IgD-negative memory B cell (primary cell): Measurements from ENCODE around the gene XG. TPM values are rescaled to one million over a fixed set of nuclear protein-coding genes. Genes with fewer than 3 reads are reported as not detected.
"Not testable (repeated sequence)": the region's sequence is repeated elsewhere in the genome, so short reads cannot be mapped to it uniquely, and the experiment has no call there.

Experiments used
- H3K27ac Mint-ChIP-seq, 3 donors: one replicate each; pipeline ENCODE4 v1.8.0; 2020 to 2022; ENCODE audit warnings: mild to moderate bottlenecking in 3 of 3, mixed read lengths in 3 of 3, moderate library complexity in 1 of 3
- H3K27me3 Mint-ChIP-seq: one replicate; pipeline ENCODE4 v1.8.0; 2021; ENCODE audit warnings: mixed read lengths
- H3K36me3 Mint-ChIP-seq: one replicate; pipeline ENCODE4 v1.8.0; 2020; ENCODE audit warnings: mild to moderate bottlenecking, mixed read lengths
- H3K4me1 Mint-ChIP-seq, 3 donors: one replicate each; pipeline ENCODE4 v1.8.0; 2020 to 2022; ENCODE audit warnings: mixed read lengths in 3 of 3, mild to moderate bottlenecking in 1 of 3
- H3K4me3 Mint-ChIP-seq, 4 donors: one replicate each; pipeline ENCODE4 v1.8.0; 2020 to 2022; ENCODE audit warnings: mild to moderate bottlenecking in 4 of 4, mixed read lengths in 4 of 4, moderate library complexity in 3 of 4
- H3K9me3 Mint-ChIP-seq, 3 donors: one replicate each; pipeline ENCODE4 v1.8.0; 2020 to 2021; ENCODE audit warnings: mixed read lengths in 3 of 3, mild to moderate bottlenecking in 1 of 3
- polyA plus RNA-seq: library from polyadenylated mRNA; unstranded; fragments of 300-500 nt; fragmentation: Illumina TruSeq; gene quantifications from one replicate; pipeline ENCODE4 v1.2.3, GENCODE V29; 2021

XG gene
- polyA plus RNA-seq, 1 donor from 2014 or later: not detected

DNA sequence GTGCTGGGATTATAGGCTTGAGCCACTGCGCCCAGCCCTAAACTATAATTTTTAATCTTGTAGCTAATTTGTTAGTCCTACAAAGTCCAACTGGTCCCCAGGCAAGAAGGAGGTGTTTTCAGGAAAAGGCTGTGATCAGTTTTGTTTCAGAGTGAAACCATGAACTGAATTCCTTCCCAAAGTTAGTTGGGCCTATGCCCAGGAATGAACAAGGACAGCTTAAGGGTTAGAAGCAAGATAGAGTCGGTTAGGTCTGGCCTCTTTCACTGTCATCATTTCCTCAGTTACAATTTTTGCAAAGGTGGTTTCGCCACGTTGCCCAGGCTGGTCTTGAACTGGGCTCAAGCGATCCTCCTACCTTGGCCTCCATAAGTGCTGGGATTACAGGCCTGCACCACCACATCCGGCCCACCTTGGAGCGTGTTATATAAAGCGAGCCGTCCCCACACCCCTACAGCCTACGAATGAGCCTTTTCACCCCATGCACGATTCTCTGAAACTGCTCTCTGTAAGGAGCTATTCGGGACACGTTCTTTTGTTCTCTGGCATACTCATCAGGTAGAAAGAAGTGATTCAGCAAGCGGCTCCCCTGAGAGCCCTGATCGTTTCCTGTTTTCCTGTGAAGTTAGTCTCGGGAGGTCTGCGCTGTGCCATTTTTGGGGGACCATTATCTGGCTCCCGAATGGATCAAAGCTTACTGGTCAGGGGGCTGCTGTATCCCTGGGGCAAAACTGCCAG lies 52.4 kb downstream of the XG start:
- H3K4me3 Mint-ChIP-seq, H3K36me3 Mint-ChIP-seq, H3K4me1 Mint-ChIP-seq, H3K9me3 Mint-ChIP-seq: not testable (repeated sequence)
- H3K27ac Mint-ChIP-seq: peak overlapping the region in 1 of 3 donors; percentile 23
- peaks cover 13% of the 10 kb centered on the region for H3K27me3 Mint-ChIP-seq

DNA sequence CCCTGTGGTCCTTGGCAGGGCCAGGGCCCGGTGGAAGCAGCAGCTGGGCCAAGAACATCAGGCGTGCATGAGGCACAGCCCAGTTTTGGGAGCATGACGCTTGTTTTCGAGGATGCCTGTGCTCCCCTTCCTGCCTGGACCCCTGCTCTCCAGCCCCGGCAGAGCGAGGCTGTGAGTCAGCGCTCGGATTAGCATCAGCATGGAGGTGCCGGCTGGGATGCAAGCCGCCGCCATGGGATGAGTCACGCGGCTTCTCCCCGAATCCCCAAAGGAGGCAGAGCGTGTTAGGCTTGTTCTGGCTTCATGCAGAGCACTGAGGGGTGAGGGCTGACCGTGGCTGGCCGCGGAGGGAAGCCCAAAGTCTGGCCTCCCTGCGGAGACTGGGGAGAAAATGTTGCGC lies 53.0 kb downstream of the XG start:
- H3K27me3 Mint-ChIP-seq: peaks cover 15% of the 10 kb centered on the region
- not testable (repeated sequence) for H3K4me3 Mint-ChIP-seq, H3K9me3 Mint-ChIP-seq, H3K4me1 Mint-ChIP-seq, H3K36me3 Mint-ChIP-seq
- peak overlapping the region in 1 of 3 donors; percentile 23 for H3K27ac Mint-ChIP-seq

DNA sequence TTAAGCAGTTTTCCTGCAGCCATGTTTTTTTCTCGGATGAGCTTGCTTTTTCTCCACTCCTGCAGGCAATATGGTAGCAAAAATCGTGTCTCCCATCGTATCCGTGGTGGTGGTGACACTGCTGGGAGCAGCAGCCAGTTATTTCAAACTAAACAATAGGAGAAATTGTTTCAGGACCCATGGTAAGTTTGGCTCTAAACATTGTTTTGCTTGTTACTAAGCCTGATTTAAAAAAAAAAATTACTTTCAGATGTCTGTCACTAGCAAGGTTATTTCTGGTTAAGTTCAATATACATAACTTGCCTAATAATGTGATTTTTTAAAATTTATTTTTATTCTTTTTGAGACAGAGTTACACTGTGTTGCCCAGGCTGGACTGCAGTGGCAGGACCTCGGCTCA lies 59.4 kb downstream of the XG start:
- no peaks in the 10 kb centered on the region for H3K36me3 Mint-ChIP-seq
- H3K4me3 Mint-ChIP-seq: no peak overlapping the region
- no peak overlapping the region for H3K27ac Mint-ChIP-seq
- H3K4me1 Mint-ChIP-seq: peaks cover 3 to 4% (median 3%) of the 10 kb centered on the region in 3 donors
- no peaks in the 10 kb centered on the region for H3K9me3 Mint-ChIP-seq
- H3K27me3 Mint-ChIP-seq: peaks cover 15% of the 10 kb centered on the region

DNA sequence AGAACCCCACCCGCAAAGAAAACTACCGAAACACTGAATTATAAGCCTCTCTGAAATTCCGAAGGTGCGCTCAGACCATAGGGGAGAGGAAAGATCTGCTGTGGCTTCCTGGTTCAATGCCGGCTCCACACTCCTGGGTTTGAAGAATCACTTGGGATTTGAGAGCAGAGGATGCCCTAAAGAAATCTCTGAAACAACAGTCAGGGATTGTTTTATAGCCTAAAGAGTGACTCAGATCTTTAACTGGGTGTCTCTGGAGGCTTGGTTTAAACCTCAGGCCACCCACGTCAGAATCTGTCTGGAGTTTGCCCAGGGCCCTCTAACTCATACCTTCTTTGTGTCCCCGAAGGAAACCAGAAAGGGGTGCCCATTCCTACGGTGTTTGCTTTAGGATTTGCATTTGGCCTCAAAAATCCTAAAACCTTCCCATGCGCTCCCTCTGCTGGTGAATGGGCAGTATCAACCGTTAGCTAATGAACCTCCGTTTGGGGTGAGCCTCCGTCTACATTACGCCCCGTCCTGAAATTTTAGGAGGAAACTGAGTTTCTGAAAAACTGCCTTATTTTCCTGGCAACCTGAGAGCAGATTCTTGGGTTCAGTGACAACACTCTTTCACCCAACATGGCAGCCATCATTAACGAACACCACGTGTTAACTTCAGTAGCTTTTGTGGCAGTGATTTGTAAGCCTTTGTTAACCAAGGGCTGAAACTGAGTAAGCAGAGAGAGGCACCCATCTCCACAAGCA lies 60.5 kb downstream of the XG start:
- Mint-ChIP-seq H3K4me3 (peak overlapping the region in 3 of 4 donors; percentile 70 to 88 (median 84)), H3K27me3 (peaks cover 19% of the 10 kb centered on the region)
- not testable (repeated sequence) for H3K27ac Mint-ChIP-seq, H3K4me1 Mint-ChIP-seq, H3K36me3 Mint-ChIP-seq, H3K9me3 Mint-ChIP-seq

DNA sequence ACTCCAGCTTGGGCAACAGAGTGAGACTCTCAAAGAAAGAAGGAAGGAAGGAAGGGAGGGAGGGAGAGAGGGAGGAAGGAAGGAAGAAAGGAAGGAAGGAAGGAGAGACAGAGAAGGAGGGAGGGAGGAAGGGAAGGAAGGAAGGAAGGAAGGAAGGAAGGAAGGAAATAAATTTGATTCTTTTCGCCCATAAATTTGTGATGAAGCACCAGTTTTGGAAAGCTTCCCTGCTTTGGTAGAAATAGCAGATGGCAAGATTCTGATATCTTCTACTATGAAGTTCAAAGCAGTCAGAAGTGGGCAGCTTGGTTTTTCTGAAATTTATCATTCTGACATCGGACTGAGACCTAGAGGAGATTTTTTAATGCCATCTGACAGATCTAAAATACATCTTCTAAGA lies 65.2 kb downstream of the XG start:
- no peak overlapping the region for H3K4me3 Mint-ChIP-seq
- no peaks in the 10 kb centered on the region for H3K36me3 Mint-ChIP-seq
- peaks cover 0 to under 1% (median 0%) of the 10 kb centered on the region in 3 donors for H3K9me3 Mint-ChIP-seq
- no peak overlapping the region for H3K27ac Mint-ChIP-seq
- H3K27me3 Mint-ChIP-seq: peaks cover 16% of the 10 kb centered on the region
- peaks cover 3 to 4% (median 3%) of the 10 kb centered on the region in 3 donors for H3K4me1 Mint-ChIP-seq

DNA sequence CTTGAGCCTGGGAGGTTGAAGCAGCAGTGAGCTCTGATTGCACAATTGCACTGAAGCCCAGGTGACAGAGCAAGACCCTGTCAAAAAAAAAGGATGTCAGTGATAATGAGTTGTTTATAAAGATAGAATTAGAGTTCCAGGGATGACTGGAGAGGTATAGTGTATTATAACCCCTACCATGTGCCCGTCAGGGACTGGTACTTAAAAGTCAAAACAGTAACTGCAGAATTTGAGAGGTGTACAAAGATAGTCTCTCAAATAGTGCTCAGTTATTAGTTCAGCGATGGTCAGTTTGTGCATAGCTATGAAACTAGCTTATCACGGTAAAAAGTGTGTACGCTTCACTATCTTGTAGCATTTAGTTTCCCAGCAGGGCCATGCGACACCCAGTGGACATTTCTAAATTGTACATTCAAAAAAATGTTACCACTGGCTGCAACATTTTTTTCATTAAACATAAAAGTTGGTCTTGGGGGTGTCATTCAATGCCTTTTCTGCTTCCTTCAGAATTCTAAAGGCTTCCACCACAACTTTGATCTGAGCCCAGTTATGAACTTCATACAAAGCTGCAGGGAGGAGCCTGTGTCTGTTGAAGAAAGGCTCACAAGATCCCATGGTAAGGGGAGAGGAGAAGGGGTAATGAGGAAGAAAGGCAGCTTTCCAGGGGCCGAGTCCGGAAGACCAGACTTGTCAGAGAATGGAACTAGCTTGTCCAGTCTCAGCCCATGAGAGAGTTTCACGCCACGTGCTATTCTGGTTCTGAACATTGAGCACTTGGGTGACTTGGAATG lies 67.7 kb downstream of the XG start:
- no peaks in the 10 kb centered on the region for H3K4me1 Mint-ChIP-seq
- H3K27ac Mint-ChIP-seq: no peak overlapping the region
- peaks cover 24% of the 10 kb centered on the region for H3K27me3 Mint-ChIP-seq
- H3K36me3 Mint-ChIP-seq: peaks cover 1% of the 10 kb centered on the region
- peaks cover 2 to 5% (median 2%) of the 10 kb centered on the region in 3 donors for H3K9me3 Mint-ChIP-seq
- no peak overlapping the region for H3K4me3 Mint-ChIP-seq

DNA sequence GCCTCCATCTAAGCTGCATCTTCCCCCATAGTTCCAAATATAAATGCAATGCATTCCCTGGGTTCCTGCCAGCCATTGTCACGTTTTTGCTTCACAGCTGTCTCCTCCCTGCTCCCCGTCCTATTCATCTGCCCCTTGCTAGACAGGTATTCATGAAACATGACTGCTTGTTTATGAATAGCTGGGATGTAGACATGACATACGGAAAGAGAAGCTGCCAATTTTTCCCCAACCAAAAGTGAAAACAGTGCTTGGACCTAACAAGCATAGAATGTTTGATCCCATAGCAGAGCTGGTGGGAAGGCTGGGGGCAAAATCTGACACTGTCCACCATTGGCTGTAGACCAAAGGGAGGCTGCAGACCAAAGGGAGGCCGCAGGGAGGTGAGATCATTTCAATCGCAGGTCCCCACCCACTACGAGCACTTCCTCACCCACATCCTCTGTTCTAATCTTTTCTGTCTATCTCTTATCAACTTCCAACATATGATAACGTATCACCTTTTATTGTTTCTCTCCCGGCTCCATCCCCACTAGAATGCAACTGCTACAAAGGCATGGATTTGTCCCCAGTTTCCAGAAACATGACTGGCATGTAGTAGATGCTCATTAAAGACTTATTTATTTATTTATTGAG lies 68.4 kb downstream of the XG start:
- Mint-ChIP-seq H3K9me3 (peaks cover 2 to 5% (median 2%) of the 10 kb centered on the region in 3 donors), H3K4me3 (peak overlapping the region in 1 of 4 donors; percentile 36)

DNA sequence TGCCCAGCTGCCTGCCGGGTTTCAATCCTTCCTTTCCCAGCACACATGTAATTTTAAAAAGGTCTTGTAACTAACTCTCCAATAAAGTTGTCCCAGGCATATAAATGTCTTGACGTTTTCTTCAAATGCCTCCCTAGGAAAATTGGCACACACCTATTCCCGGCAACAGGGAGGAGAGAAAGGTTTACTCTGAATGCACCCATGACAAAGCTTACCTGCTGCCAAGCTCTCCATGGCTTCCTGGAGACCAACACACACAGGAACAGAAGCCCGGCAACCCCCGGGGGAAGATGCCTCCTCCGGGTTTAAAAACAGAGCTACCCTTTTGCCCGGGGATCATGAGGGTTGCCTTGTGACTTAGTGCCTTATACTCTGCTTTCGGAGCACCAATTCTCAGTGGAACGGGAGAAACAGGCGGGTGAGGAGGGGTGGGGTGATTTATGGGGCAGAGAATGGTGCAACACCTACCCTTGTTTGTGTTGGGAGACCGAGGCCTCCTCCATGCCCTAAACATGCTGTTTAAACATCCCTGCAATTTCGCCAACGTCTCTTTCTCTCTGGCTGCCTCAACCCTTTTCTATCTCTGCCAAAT lies 72.1 kb downstream of the XG start:
- Mint-ChIP-seq H3K4me3 (no peak overlapping the region), H3K4me1 (no peaks in the 10 kb centered on the region), H3K27me3 (peaks cover 18% of the 10 kb centered on the region), H3K9me3 (peaks cover 2 to 5% (median 2%) of the 10 kb centered on the region in 3 donors), H3K27ac (no peak overlapping the region), H3K36me3 (peaks cover 1% of the 10 kb centered on the region)

More for the DNA sequence above, 68.4 kb downstream of the XG start:
- Mint-ChIP-seq H3K27ac (no peak overlapping the region), H3K36me3 (peaks cover 1% of the 10 kb centered on the region), H3K27me3 (peaks cover 24% of the 10 kb centered on the region), H3K4me1 (no peaks in the 10 kb centered on the region)

DNA sequence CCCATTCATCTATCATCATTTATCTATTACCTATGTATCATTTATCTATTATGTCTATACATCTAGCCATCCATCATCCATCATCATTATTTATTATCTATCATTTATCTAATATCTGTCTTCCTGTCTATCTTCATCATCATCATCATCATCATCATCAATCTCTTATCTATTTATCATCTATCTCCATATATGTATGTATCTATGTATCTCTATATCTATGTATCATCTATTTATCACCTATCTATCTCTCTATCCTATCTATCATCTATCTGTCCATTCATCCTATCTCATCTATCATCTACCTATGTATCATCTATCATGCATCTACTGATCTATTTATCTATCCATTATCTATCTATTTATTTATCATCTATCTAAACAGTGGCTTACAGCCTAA lies 73.0 kb downstream of the XG start:
- Mint-ChIP-seq H3K4me1 (no peaks in the 10 kb centered on the region), H3K36me3 (peaks cover 1% of the 10 kb centered on the region), H3K27ac (no peak overlapping the region), H3K9me3 (peaks cover 2 to 5% (median 2%) of the 10 kb centered on the region in 3 donors), H3K4me3 (no peak overlapping the region), H3K27me3 (peaks cover 18% of the 10 kb centered on the region)

DNA sequence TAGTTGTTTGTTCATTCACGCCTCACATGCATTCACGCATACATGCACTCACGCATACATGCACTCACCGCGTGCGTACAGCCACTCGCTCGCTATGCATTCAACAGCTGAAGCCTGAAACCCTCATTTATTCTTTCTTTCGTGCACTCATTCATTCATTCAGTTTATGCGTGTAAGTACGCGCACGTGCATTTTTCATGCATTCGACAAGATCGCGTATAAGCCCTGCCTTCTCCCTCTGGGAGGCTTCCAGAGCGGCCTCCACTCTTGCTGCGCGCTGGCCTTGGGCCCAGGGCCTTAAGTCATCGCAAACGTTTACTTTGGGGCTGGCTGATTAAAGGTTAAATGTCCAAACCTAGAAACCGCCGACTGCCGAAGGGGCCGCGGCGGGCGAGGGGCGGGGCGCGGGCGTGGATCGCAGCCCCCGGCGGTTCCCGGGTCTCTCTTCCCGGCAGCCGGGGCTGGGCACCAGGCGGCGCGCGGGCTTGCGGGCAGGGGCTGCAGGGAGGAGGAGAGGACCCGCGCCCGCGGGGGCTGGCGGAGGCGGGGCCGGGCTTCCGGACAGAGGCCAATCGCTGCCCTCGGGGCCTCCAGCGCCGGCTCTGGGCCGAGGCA lies 76.6 kb downstream of the XG start, which contains the start of gene GYG2:
TSS of gene GYG2 (plus strand) at position 587 of the 615 bp plus-strand sequence. CDS start 1,259 bp downstream, outside the sequence.
- Mint-ChIP-seq H3K4me3 (no peak within 1 kb of the TSS), H3K4me1 (no peaks in the 10 kb centered on the region), H3K27me3 (peaks cover 11% of the 10 kb centered on the region), H3K27ac (no peak within 1 kb of the TSS), H3K9me3 (no peaks in the 10 kb centered on the region), H3K36me3 (peaks cover 1% of the 10 kb centered on the region)

DNA sequence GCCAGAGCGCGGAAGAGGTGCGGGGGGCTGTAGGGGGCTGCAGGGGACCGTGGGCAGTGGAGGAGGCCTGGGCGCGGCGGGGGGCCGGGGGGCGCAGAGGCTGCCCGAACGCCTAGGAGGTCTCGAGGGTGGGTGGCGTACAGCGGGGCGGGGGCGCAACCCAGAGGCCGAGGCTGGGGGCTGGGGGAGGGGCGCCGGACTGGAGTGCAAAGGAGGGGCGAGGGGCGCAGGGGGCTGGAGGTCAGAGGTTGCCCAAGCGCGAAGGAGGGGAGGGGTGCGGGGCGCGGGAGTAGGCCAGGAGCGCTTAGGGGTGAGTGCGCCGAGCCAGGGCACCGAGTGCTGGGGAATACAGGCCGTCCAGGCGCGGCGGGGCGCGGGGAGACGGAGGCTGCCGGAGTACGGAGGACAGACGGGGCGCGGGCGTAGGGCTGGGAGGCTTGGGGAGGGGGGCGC lies 77.1 kb downstream of the XG start:
- Mint-ChIP-seq H3K27me3 (peaks cover 8% of the 10 kb centered on the region), H3K27ac (no peak overlapping the region), H3K36me3 (peaks cover 1% of the 10 kb centered on the region), H3K4me1 (no peaks in the 10 kb centered on the region), H3K4me3 (no peak overlapping the region), H3K9me3 (no peaks in the 10 kb centered on the region)

DNA sequence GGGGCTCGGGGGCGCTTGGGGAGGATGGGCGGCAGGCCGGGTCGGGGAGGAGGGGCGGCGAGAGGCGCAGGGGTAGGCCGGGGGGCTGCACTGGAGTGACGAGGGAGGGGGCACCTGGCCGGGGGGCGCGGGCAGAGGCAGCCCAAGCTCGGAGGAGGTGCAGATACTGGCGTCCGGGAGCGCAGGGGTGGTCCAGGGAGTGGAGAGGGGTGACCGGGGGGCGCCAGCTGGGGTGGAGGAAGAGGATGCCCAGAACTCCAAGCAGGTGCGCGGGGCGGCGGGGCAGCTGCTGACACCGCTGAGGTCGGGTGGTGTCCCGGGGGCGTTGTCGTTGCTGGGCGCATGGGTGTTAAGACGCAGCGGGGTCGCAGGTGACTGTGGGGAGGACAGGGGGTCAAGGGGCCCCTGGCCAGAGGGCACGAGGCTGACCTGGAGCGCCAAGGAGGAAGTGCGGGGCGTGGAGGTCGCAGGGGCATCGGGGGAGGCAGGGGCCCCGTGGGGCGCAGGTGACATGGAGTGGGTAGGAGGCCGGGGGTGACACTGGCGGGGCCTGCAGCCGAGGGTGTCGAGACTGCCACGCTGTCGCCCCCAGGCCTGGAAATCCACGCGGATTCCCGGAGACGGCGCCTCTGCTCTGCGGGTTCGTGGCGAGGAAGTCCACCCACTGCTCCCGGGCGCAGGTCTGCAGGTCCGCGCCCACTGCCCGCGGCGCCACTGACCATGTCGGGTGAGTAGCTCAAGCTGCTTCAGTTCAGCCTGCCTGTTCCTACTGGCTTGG lies 77.8 kb downstream of the XG start:
- H3K27ac Mint-ChIP-seq: no peak overlapping the region
- H3K4me1 Mint-ChIP-seq: no peaks in the 10 kb centered on the region
- H3K4me3 Mint-ChIP-seq: no peak overlapping the region
- no peaks in the 10 kb centered on the region for H3K36me3 Mint-ChIP-seq
- peaks cover 8% of the 10 kb centered on the region for H3K27me3 Mint-ChIP-seq
- H3K9me3 Mint-ChIP-seq: peaks cover 0 to under 1% (median 0%) of the 10 kb centered on the region in 3 donors

DNA sequence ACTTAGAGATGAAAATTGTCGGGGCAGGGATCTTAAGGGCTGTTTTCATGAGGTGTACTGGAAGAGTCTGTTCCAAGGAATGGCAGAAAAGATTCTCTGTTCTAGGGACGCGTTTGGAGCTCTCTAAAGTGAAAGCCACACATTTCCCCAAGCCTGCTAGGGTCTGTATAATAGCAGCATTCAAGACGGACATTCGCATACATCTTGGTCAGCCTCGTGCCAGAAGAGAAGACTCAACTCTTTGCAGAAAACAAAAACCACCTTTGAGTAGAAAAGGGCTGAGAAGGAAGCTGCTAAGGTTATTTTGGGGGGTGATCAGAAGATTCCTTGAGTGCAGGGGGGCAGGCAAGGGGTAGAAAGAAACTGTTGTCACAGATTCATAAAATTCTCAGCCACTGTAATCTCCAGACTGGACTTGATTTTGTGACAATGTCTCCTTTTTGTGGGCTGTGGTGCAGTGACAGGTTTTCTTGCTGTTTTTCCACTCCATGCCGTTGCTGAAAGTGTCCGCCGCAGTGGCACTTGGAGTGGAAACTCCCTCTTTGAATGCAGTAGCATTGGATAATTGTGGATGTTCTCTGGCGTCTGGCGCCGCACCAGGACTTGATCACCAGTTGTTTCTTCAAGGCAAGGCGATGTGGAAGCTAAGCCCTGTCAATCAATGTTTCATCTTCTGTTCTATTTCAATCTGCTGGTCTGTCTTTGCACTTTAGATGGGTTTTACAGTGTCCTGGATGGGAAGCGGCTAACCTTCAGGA lies 79.8 kb downstream of the XG start:
- peaks cover 0 to 10% (median 0%) of the 10 kb centered on the region in 3 donors for H3K9me3 Mint-ChIP-seq
- H3K27ac Mint-ChIP-seq: no peak overlapping the region
- H3K4me1 Mint-ChIP-seq: no peaks in the 10 kb centered on the region
- H3K27me3 Mint-ChIP-seq: peaks cover 8% of the 10 kb centered on the region
- H3K36me3 Mint-ChIP-seq: no peaks in the 10 kb centered on the region
- H3K4me3 Mint-ChIP-seq: no peak overlapping the region
